ENCODE results near the gene SRI. TPM values are rescaled to one million over a fixed set of nuclear protein-coding genes. Genes with fewer than 3 reads are reported as not detected.

Gene SRI
- total and polyA plus RNA-seq, 4 donors, result 20.4 to 70.0 (median 39.6) TPM

GRCh38 chr7:88216276-88216675, 3.6 kb downstream of the SRI start:
- no peaks in the 10 kb centered on the region for H3K9me3 ChIP-seq (ENCODE audit: control insufficient read depth in 4 of 4, low read length in 3 of 4)
- peaks cover 3 to 16% (median 8%) of the 10 kb centered on the region in 4 donors for H3K36me3 ChIP-seq (ENCODE audit: control insufficient read depth in 4 of 4, insufficient read depth in 3 of 4, low read depth in 1 of 4, low read length in 3 of 4)
- no peak for TF ChIP-seq MAX (IDR thresholded peaks at IDR 0.05)
- no peak for TF ChIP-seq RXRA (IDR thresholded peaks at IDR 0.05)
- no peak for TF ChIP-seq FOXA1 (IDR thresholded peaks at IDR 0.05)
- no peak for TF ChIP-seq EGR1 (IDR thresholded peaks at IDR 0.05; ENCODE audit: low read depth in 2 of 2)
- TF ChIP-seq, protein P1, sequence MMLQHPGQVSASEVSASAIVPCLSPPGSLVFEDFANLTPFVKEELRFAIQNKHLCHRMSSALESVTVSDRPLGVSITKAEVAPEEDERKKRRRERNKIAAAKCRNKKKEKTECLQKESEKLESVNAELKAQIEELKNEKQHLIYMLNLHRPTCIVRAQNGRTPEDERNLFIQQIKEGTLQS (IDR thresholded peaks at IDR 0.05), result no peak
- no peak for TF ChIP-seq FOXA2 (IDR thresholded peaks at IDR 0.05)
- TF ChIP-seq CTCF (IDR thresholded peaks at IDR 0.05; ENCODE audit: low read depth, low read length, missing input control), result no peak
- TF ChIP-seq SP1 (IDR thresholded peaks at IDR 0.05), result no peak
- no peak for TF ChIP-seq NR2F2 (IDR thresholded peaks at IDR 0.05)
- no peak for TF ChIP-seq TAF1 (conservative IDR thresholded peaks at IDR 0.05)
- TF ChIP-seq YY1 (IDR thresholded peaks at IDR 0.05), result no peak
- no peak for TF ChIP-seq HNF4A (conservative IDR thresholded peaks at IDR 0.05)
- no peak for TF ChIP-seq RAD21 (IDR thresholded peaks at IDR 0.05)
- no peak for TF ChIP-seq JUND (IDR thresholded peaks at IDR 0.05)
- H3K27ac ChIP-seq (ENCODE audit: low read depth in 1 of 2, low read length in 2 of 2), result no peak overlapping the region
- no peaks in the 10 kb centered on the region for H3K27me3 ChIP-seq (ENCODE audit: control insufficient read depth in 4 of 4, insufficient read depth in 4 of 4, low read length in 3 of 4)
- peaks cover 4 to 27% (median 9%) of the 10 kb centered on the region in 4 donors for H3K4me1 ChIP-seq (ENCODE audit: control insufficient read depth in 4 of 4, insufficient read depth in 4 of 4, low read length in 3 of 4)
- no peak overlapping the region for H3K4me3 ChIP-seq (ENCODE audit: low read depth in 1 of 3, low read length in 3 of 3)
- no peak overlapping the region for H3K9ac ChIP-seq (ENCODE audit: low read depth in 1 of 2, low read length in 2 of 2)
- no peak for DNase-seq (ENCODE audit: low spot score)

GRCh38 chr7:88215295-88215694, 4.5 kb downstream of the SRI start:
- 87% methylated on average over 2 of the region's 2 CpGs for WGBS
- DNase-seq (ENCODE audit: low spot score), result no peak
- Histone ChIP-seq H3K27ac (ENCODE audit: low read depth in 1 of 2, low read length in 2 of 2) (no peak overlapping the region), H3K9me3 (ENCODE audit: control insufficient read depth in 4 of 4, low read length in 3 of 4) (no peaks in the 10 kb centered on the region), H3K4me1 (ENCODE audit: control insufficient read depth in 4 of 4, insufficient read depth in 4 of 4, low read length in 3 of 4) (peaks cover 4 to 23% (median 8%) of the 10 kb centered on the region in 4 donors), H3K27me3 (ENCODE audit: control insufficient read depth in 4 of 4, insufficient read depth in 4 of 4, low read length in 3 of 4) (no peaks in the 10 kb centered on the region), H3K36me3 (ENCODE audit: control insufficient read depth in 4 of 4, insufficient read depth in 3 of 4, low read depth in 1 of 4, low read length in 3 of 4) (peaks cover 3 to 16% (median 8%) of the 10 kb centered on the region in 4 donors), H3K4me3 (ENCODE audit: low read depth in 1 of 3, low read length in 3 of 3) (no peak overlapping the region), H3K9ac (ENCODE audit: low read depth in 1 of 2, low read length in 2 of 2) (no peak overlapping the region)
- TF ChIP-seq FOXA2 (IDR thresholded peaks at IDR 0.05) (no peak), TAF1 (conservative IDR thresholded peaks at IDR 0.05) (no peak), EGR1 (IDR thresholded peaks at IDR 0.05; ENCODE audit: low read depth in 2 of 2) (no peak), HNF4G (IDR thresholded peaks at IDR 0.05) (no peak), RXRA (IDR thresholded peaks at IDR 0.05) (no peak), SP1 (IDR thresholded peaks at IDR 0.05) (no peak), CTCF (IDR thresholded peaks at IDR 0.05; ENCODE audit: low read depth, low read length, missing input control) (no peak), RAD21 (IDR thresholded peaks at IDR 0.05) (no peak), GABPA (IDR thresholded peaks at IDR 0.05 in 1 of 2, conservative IDR thresholded peaks at IDR 0.05 in 1 of 2) (no peak), NR2F2 (IDR thresholded peaks at IDR 0.05) (no peak), FOXA1 (IDR thresholded peaks at IDR 0.05) (no peak), MAX (IDR thresholded peaks at IDR 0.05) (no peak), REST (IDR thresholded peaks at IDR 0.05) (no peak), HNF4A (conservative IDR thresholded peaks at IDR 0.05) (no peak), JUND (IDR thresholded peaks at IDR 0.05) (no peak), YY1 (IDR thresholded peaks at IDR 0.05) (no peak)
- TF ChIP-seq, protein P2, sequence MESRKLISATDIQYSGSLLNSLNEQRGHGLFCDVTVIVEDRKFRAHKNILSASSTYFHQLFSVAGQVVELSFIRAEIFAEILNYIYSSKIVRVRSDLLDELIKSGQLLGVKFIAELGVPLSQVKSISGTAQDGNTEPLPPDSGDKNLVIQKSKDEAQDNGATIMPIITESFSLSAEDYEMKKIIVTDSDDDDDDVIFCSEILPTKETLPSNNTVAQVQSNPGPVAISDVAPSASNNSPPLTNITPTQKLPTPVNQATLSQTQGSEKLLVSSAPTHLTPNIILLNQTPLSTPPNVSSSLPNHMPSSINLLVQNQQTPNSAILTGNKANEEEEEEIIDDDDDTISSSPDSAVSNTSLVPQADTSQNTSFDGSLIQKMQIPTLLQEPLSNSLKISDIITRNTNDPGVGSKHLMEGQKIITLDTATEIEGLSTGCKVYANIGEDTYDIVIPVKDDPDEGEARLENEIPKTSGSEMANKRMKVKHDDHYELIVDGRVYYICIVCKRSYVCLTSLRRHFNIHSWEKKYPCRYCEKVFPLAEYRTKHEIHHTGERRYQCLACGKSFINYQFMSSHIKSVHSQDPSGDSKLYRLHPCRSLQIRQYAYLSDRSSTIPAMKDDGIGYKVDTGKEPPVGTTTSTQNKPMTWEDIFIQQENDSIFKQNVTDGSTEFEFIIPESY (IDR thresholded peaks at IDR 0.05), result no peak
- TF ChIP-seq, protein P1 (IDR thresholded peaks at IDR 0.05), result no peak
